PC-3 (cell line): ENCODE measurements around the gene MALSU1. TPM values are rescaled to one million over a fixed set of nuclear protein-coding genes. Genes with fewer than 3 reads are reported as not detected.

Experiments used
- ATAC-seq: fragments of 200-7000 bp; cut with Tn5 transposase; 2 replicates; pipeline ENCODE4 v1.9.1; 2020; ENCODE audit warnings: mild to moderate bottlenecking, moderate library complexity
- BruUV-seq: library from RNA; stranded (reverse); fragments of 400-500 nt; replicated peaks from 2 replicates; lab custom pipeline; 2021; lab: Mats Ljungman, UMichigan
- CTCF ChIA-PET: fragments of 300-600 bp; sonication (Branson Sonifier 250); formaldehyde crosslinking; loops from one replicate; lab custom pipeline; 2022; ENCODE audit warnings: antibody characterized with exemption; lab: Charles Lee
- POLR2A ChIA-PET: fragments of 300-600 bp; sonication (Branson Sonifier 250); formaldehyde crosslinking; loops from one replicate; lab custom pipeline; 2022; ENCODE audit warnings: antibody characterized with exemption; ENCODE audit not compliant: unreplicated experiment; lab: Charles Lee
- DNase-seq: peaks from one replicate; pipeline ENCODE4 v3.0.0-alpha.2; 2015
- H2AFZ ChIP-seq: fragments of 300-600 bp; sonication (generic); 2 replicates; pipeline ENCODE4 v1.6.0; 2016; ENCODE audit warnings: antibody characterized with exemption, low read length
- H3F3A ChIP-seq: fragments of 300-600 bp; sonication (generic); one replicate; pipeline ENCODE4 v1.6.0; 2017; ENCODE audit warnings: antibody characterized with exemption, low read length, control low read depth, mild to moderate bottlenecking; ENCODE audit not compliant: unreplicated experiment
- H3K27ac ChIP-seq: fragments of 300-600 bp; sonication (generic); 2 replicates; pipeline ENCODE4 v1.5.1; 2016; ENCODE audit warnings: mild to moderate bottlenecking, low read length
- H3K27me3 ChIP-seq: fragments of 300-600 bp; sonication (generic); 2 replicates; pipeline ENCODE4 v1.6.1; 2016; ENCODE audit warnings: low read length, mixed read lengths
- H3K36me3 ChIP-seq: fragments of 300-600 bp; sonication (generic); 2 replicates; pipeline ENCODE4 v1.6.1; 2016; ENCODE audit warnings: low read depth, mixed run types, low read length, mixed read lengths
- H3K4me1 ChIP-seq: fragments of 300-600 bp; sonication (generic); 2 replicates; pipeline ENCODE4 v1.5.1; 2016; ENCODE audit warnings: low read length; ENCODE audit not compliant: insufficient read depth
- H3K4me2 ChIP-seq: fragments of 300-600 bp; sonication (generic); 2 replicates; pipeline ENCODE4 v1.6.0; 2016; ENCODE audit warnings: low read length
- H3K4me3 ChIP-seq: fragments of 300-600 bp; sonication (generic); 2 replicates; pipeline ENCODE4 v1.5.1; 2016; ENCODE audit warnings: mild to moderate bottlenecking, low read length, mixed read lengths
- H3K79me2 ChIP-seq: fragments of 300-600 bp; sonication (generic); 2 replicates; pipeline ENCODE4 v1.6.1; 2017; ENCODE audit warnings: low read length, mixed read lengths
- H3K9ac ChIP-seq: fragments of 300-600 bp; sonication (generic); 2 replicates; pipeline ENCODE4 v1.6.0; 2016; ENCODE audit warnings: mild to moderate bottlenecking, low read length
- H3K9me2 ChIP-seq: fragments of 300-600 bp; sonication (generic); replicated peaks from 2 replicates; pipeline ENCODE4 v1.6.1; 2016; ENCODE audit warnings: mixed run types, low read length, mixed read lengths
- H3K9me3 ChIP-seq: fragments of 300-600 bp; sonication (generic); 2 replicates; pipeline ENCODE4 v1.6.1; 2016; ENCODE audit warnings: low read length, mixed read lengths
- H4K20me1 ChIP-seq: fragments of 300-600 bp; sonication (generic); 2 replicates; pipeline ENCODE4 v1.6.1; 2016; ENCODE audit warnings: low read length, mixed read lengths
- EZH2phosphoT487 ChIP-seq: fragments of 300-600 bp; sonication (generic); IDR thresholded peaks from 2 replicates; pipeline ENCODE4 v1.6.1; 2018; ENCODE audit warnings: mild to moderate bottlenecking, antibody characterized with exemption, low read length, borderline replicate concordance
- intact Hi-C: fragments of 100-400 bp; cut with micrococcal nuclease; formaldehyde crosslinking; loops from 2 replicates; pipeline ENCODE4 v1.9.0; 2023
- total RNA-seq: library from RNA; depleted of rRNA; stranded (reverse); fragments of >200 nt; gene quantifications from 2 replicates; pipeline ENCODE4 v1.2.3, GENCODE V29; 2014; rRNA removed
- TF ChIP-seq, protein P1 (sequence below): fragments of 300-600 bp; sonication (generic); conservative IDR thresholded peaks from 2 replicates; pipeline ENCODE4 v1.5.1; 2017; ENCODE audit warnings: antibody characterized with exemption, low read depth, mild to moderate bottlenecking, low read length

MALSU1 gene
- total RNA-seq, 1 experiment from 2014 or later = 284 TPM

DNA sequence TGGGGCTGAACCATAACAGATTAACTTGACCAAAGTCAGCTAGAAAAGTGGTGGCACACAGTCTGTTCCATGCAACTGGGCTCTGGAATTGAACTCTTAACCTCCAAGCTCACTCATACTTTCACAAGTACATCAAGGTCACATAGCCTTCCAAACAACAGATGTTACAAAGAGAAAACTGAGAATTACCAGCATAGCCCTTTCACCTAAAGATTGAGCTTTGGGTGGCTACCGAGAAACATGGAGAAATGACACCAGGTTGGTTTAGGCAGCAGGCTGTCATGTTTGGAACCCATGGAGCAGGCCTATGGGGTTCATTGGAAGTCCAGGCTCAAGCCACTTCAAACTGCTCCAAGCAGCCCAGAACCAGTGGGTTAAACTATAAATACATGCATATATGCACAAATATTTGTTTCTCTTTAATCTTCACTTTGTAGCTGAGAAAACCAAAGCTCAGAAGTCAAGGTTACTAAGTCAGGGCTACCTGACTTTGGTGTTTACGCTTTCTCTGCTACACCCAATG lies 59.1 kb downstream of the MALSU1 start:
- intact Hi-C loops = no loop called here
- Histone ChIP-seq H3K9ac (peak overlapping the region; percentile 61; the same call in 1 of the 2 replicates), H3K9me2 (no peaks in the 10 kb centered on the region), H4K20me1 (no peaks in the 10 kb centered on the region), H3K4me1 (peaks cover 37% of the 10 kb centered on the region), H3K36me3 (no peaks in the 10 kb centered on the region), H3K4me3 (no peak overlapping the region), H3K27me3 (no peaks in the 10 kb centered on the region), H3K27ac (peak overlapping the region; percentile 85), H3F3A (peaks cover 7% of the 10 kb centered on the region), H3K9me3 (no peaks in the 10 kb centered on the region), H2AFZ (0 out of 2 replicates have a peak overlapping the region, but pooled peaks have one; percentile 7), H3K4me2 (peak overlapping the region; percentile 75), H3K79me2 (no peaks in the 10 kb centered on the region)
- ATAC-seq = no peak
- CTCF ChIA-PET = interaction anchor here (0.6 to 1.9 kb wide), 11 partner anchors 9 to 186 kb away, joined by 3 to 36 read pairs (median 4); no protein-coding TSS in a partner anchor
- BruUV-seq = no TSS peak
- POLR2A ChIA-PET = interaction anchor here (0.6 kb wide), 2 partner anchors 181 to 189 kb away, joined by 3 to 13 read pairs; no protein-coding TSS in a partner anchor
- no peak for DNase-seq
- no peak for TF ChIP-seq EZH2phosphoT487
- TF ChIP-seq, protein P1, sequence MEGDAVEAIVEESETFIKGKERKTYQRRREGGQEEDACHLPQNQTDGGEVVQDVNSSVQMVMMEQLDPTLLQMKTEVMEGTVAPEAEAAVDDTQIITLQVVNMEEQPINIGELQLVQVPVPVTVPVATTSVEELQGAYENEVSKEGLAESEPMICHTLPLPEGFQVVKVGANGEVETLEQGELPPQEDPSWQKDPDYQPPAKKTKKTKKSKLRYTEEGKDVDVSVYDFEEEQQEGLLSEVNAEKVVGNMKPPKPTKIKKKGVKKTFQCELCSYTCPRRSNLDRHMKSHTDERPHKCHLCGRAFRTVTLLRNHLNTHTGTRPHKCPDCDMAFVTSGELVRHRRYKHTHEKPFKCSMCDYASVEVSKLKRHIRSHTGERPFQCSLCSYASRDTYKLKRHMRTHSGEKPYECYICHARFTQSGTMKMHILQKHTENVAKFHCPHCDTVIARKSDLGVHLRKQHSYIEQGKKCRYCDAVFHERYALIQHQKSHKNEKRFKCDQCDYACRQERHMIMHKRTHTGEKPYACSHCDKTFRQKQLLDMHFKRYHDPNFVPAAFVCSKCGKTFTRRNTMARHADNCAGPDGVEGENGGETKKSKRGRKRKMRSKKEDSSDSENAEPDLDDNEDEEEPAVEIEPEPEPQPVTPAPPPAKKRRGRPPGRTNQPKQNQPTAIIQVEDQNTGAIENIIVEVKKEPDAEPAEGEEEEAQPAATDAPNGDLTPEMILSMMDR = no peak

Other genes with a start within 250 kb of the MALSU1 start
- 31.1 and 34.9 TPM in 2 replicates for gene KLHL7, start 193.6 kb upstream of the MALSU1 start, total RNA-seq
- 30.1 and 48.6 TPM in 2 replicates for gene NUP42, start 117.3 kb upstream of the MALSU1 start, total RNA-seq
- 0.04 TPM in 1 of 2 replicates, not detected in the other for gene GPNMB, start 52.6 kb upstream of the MALSU1 start, total RNA-seq
- 8.9 and 11.7 TPM in 2 replicates for gene IGF2BP3, start 171.2 kb downstream of the MALSU1 start, total RNA-seq
- 27.6 and 28.3 TPM in 2 replicates for gene TRA2A, start 232.6 kb downstream of the MALSU1 start, total RNA-seq